ENCODE measurements around the gene FOXG1.
A peak's percentile ranks its signal among the peaks of the same experiment; 100 is the strongest.

Gene FOXG1

DNA sequence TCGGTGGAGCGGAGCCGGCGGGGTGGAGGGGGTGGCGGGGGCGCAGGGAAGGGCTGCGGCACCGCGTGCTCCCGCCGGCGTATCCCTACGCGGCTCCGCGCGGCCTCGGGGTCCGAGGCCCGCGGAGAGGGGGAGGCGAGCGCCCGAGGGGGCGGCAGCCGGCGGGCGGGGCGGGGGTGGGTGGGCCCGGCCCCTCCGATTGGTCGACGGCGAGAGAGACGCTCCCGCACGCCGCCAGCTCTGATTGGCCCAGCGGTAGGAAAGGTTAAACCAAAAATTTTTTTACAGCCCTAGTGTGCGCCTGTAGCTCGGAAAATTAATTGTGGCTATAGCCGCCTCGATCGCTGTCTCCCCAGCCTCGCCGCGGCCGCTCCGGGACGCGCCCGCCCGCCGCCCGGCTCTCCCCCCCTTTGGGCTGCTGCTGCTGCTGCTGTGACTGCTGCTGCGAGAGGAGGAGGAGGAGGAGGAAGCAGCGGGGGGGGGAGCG lies at the start of gene FOXG1:
Gene FOXG1, plus strand, starts transcription at position 319 of the 487 bp plus-strand sequence. CDS start 493 bp downstream, outside the sequence.
- DNase-seq = peak; percentile 94

DNA sequence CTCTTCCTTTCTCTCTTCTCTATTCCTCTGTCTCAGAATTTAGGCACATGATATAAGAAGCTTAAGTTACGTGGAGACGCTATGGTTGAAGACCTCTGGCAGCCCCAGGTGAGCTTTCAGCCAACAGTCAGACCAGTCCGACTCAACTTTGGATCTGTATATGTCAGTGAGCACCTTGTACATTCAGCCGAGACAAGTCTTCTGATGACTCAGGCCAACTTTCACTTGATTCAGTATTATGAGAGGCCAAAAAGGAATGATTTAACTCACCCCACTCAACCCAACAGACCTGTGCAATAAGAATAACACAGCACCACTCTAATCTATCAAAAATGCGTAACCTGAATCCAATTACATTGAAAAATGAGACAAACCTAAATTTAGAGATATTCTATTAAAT lies 47.5 kb upstream of the FOXG1 start:
- DNase-seq = no peak

DNA sequence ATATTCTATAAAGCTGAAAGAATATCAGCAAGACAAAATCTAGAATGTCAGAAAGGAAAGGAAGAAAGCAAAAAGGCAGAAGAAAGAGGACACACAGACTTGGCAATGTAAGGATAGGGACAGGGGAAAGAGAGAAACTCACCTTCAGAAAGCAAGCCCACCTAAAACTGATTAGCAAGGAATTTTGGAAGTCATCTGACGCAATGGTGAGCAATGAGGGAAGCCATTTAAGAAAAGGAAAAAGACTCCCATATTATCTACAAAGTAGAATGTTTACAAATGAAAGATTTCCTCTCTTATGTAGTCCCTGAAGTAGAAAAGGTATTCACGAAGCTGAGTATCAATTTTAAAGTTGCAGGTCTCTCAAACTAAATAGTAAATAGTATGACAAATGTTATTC lies 35.2 kb upstream of the FOXG1 start:
- no peak for DNase-seq

DNA sequence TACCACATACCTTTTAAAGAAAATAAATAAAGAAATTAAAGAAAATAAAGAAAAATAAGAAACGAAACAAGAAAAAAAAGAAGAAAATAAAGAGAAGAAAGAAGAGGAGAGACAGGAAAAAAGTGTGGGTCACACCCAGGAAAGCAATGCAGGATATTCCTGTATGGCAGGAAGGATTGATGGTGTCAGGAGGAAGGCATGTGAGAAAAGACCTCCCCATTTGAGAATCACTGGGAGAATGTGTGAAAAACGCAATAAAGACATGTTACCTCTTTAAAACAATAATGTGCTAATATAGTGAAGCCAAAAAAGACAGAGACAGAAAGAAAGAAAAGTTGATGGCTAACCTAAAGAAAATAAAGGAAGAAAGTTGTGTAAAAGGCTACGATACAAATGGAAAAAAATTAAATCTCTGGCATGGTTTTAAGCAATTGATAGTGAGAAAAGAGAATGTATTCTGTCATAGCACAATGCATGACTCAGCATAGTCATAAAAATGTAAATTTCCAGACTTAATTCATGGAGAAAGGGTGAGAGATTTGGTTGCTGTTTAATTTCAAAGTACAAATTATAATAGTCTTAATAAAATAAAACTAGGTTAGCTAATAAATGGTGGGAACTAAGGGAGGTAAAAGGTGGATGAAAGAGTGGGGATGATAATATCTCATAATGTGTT lies 24.3 kb upstream of the FOXG1 start:
- no peak for DNase-seq

DNA sequence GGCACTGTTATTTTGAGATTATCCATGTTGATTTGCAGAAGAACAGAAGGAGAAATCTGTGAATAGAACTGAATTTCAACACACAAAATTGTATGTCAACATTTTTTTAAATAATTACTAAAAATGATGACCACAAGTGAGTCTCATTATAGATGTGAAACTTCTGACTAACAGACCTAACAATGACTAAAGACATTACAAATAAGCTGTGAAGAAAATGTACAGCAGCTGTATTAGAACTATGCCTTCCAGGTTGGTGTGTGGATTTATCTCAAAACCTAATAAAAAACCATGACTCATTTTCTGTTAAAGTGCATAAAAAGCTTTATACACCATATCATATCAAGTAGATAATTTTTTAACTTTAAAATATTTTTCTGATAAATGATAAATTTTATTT lies 22.5 kb upstream of the FOXG1 start:
- DNase-seq = no peak

DNA sequence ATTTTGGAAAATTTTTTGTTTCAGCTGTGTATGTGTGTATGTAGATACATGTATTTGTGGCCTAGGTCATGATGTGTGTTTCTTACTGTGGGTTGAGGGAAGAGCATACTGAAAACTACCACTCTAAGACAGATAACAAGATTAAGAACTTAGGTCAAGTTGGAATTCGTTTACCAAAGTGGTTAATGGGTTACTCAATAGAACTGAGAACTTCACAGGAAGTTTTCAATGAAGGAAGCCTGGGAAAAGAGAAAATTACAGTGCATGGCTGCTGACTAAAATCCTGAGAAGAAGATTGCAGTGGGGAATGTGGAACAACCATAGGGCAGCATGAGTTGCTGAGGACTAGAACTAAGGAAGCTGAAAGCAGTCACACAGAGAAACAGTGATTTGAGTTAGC lies 21.4 kb upstream of the FOXG1 start:
- DNase-seq = no peak

DNA sequence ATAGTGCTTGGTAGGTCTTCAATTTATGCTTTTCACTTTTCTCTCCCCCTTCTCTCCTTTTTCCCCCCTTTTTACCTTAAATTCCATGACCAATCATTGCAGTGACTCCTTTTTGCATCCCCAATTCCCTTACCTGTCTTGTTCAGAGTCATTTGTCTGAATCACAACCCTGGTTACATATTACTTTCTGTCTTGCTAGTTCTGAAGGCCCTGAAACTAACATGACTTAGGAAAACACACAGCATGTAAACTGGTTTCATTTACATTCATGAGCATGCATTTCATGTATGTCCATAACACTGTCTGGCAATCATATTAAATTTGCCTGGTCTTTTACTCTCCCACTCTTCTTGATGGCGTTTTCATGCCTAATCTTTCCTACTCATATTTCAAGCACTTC lies 20.3 kb upstream of the FOXG1 start:
- no peak for DNase-seq

DNA sequence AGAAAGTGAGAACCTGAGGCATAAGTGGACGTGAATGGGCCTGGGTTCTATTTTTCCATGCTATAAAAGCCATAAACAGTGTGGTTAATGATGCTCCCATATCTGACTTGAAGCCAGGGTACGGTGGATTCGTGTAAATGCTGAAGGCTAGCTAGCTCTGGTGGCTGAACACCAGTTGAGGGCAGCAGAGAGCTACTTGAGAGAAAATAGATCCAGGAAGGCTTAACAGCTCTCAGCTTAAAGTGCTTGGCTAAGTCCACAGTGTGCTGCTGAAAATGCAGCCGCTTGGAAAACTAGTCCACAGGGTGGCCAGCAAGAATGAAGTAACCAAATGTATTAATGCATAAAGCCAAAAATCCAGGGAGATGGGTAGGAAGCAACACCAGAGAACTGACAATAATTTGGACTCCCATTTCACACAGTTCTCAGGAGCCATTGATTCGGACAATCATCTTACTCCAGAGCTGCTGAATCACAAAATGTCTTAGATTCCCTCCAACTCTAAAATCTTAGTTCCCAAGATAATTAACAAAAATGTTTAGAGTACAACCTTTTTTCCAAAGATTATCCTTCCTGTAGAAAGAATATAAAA lies 15.0 kb upstream of the FOXG1 start:
- DNase-seq = peak; percentile 25

DNA sequence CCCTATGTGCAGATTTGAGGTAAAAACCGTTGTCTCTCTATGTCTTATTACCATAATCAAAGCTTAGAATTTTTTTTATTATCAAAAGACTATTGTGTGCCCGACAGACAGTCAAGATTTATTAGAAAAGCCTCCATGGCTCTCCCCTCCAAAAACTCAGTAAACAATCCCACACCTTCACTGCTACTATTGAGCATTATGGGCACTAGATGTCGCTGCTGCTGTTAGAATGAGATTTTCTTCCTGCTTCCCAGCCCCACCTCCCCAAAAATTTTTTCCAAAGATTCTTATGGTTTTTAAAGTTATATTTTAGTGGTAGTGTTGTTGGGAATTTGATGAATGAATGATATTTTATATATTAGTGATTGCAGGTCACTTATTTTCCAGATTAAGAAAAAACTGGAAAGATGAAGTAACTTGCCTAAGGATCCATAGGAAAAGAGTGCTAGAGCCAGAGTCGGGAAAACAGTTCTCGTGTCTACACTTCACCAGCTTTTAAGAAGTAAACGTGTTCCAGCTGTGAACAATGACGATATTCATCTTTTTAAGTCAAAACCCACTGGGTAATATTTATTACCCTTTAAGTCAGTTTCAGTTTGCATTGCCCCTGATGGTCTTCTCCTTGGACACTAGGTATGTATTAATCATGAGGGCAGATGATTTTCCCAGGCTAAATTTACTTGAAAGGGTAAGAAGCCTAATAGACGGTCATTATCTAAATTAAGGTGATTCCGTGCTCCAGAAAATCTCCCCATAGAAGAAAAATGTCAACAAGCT lies 12.2 kb upstream of the FOXG1 start:
- DNase-seq = peak; percentile 47

DNA sequence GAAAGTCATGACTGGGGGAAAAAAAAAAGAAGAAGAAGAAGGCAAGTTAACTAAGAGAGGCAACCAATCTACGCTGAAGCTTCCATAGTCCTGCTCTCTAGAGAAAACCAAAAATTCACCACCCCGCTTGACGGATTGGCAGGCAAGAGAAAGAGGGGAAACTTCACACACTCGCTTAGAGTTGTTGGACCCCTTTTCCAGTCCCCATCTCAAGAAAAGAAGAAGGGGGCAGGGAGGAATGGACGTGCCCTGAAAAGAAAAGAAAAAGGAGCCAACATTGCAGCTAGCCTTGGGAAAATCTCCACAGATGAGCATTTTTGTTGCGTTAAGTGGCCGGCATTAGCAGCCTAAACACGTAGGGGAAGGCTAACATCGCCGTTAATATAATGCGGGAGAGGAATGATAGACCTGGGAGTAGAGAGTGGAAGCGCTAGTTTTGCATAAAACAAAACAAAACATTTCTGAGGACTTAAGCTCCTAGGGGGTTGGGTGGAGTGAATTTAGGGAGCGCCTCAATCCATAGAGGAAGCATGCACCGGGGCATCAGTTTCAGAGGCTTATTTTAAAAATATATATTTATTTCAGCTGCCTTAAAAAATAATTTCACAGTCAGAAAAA lies 11.3 kb upstream of the FOXG1 start:
- no peak for DNase-seq

DNA sequence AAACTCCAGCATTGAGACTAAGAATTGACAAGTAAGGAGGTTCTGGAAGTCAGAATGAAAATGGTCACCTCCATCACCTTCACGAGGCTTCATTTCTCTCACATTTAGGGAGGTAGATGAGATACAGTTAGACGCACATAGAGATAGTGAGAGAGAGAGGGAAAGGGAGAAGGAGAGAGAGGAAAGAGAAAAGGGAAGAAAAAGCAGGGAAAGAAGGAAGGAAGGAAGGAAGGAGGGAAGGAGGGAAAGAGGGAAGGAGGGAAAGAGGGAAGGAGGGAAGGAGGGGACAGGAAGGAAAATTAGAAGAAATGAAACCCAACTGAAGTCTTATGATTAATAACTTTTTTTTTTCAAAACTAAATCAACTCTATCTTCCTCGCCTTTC lies 10.7 kb upstream of the FOXG1 start:
- DNase-seq = no peak

DNA sequence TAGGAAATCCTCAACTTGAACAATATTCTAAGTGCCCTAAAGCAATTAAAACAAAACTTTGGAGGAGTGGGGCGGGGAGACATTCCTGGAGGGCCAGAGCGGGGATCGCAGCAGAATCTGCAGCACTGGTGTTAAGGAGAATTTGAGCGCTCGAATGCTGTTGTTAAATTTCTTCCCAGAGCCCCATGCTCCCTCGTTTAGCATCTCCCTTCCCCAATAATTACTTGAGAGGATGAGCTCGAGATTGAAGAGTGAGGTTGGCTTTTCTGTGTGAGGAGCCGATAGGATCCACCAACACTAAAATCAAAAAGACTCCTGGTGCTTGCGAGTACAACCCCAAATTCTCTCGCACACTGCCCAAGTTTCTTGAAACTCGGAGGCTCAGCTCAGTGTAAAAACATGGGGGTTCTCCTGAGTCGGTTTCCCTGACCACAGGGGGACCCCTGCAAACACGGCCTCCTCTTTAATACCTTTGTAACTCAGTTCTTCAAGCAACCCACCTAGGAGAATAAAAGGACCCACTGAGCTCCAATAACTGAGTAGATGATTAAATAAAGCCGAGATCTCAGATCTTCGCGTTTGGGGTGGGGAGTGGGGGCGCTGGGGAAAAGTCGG lies 10.2 kb upstream of the FOXG1 start:
- DNase-seq = no peak

DNA sequence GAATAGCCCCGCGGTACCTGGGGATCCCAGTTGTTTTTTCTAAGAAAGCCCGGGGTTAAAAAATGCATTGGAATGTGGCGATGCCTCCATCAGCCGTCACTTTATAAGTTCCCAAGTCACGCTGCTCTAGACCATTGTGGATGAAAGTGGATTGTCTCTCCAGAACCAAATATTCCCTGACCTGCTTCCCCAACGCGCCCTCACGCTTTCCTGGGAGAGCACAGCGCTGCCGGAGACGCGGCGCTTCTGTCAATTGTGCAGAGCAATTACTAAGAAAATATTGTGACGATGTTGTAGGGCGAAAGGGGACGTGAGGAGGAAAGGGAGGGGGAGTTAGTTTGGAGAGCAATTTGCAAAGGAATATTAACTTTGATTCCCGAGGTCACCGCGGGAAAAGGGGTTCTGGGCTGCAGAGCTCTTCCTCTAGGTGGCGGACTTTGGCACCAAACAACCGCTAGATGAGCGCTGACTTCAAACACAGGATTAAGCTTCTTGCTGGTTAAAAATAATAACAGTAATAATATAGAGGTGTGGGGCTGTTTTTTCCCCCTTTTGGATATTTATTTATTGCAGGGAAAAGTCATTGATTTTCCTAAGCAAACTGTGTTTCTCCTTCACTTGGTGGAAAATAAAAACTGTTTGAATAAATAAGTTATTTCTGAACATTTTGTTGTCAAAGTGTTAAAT lies 9.6 kb upstream of the FOXG1 start:
- no peak for DNase-seq

DNA sequence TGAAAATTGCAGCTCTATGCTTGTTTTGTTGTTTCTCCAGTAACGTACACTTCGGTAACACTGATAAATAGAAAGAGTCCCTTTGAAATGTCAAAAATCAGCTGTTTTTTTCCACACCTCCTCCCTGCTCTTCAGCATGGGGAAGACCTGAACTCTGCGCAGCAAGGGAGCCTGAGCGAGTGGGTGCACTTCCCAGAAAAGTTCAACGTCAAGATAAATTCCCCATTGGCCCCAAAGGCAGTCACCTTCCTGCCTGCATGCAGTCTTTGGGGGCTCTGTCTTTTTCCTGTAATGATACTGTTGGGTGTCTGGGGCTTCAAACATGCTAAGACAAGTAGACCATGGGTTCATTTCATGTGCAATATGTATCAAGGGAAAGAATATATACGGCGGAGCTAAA lies 8.8 kb upstream of the FOXG1 start:
- no peak for DNase-seq

DNA sequence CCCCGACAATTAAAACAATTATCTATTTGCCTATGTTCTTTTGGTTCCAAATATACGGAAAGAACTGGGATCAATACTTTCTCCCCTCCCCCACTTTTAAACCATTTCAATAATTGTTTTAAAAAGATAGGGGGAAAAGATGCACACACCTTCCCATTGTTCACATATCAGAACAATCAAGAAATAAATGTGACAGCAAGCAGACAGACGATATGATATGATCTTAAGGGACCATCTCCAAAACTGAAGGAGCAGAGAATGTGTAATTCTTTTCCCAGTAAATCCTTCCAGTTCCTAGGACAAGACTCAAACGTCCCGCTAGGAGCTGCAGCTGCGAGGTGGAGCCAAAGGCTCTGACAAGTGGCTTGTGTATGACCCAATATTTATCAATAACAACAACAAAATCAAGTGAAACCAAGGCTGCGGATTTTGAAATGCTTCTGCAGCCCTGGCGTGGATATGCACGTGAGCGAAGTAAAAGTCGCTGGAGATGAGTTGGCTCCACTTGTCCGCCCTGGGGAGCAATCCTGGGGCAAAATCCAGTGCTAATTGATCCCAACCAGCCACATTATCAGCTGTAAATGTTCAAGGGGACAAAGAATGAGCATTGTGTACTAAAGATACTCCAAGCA lies 8.2 kb upstream of the FOXG1 start:
- DNase-seq = no peak

DNA sequence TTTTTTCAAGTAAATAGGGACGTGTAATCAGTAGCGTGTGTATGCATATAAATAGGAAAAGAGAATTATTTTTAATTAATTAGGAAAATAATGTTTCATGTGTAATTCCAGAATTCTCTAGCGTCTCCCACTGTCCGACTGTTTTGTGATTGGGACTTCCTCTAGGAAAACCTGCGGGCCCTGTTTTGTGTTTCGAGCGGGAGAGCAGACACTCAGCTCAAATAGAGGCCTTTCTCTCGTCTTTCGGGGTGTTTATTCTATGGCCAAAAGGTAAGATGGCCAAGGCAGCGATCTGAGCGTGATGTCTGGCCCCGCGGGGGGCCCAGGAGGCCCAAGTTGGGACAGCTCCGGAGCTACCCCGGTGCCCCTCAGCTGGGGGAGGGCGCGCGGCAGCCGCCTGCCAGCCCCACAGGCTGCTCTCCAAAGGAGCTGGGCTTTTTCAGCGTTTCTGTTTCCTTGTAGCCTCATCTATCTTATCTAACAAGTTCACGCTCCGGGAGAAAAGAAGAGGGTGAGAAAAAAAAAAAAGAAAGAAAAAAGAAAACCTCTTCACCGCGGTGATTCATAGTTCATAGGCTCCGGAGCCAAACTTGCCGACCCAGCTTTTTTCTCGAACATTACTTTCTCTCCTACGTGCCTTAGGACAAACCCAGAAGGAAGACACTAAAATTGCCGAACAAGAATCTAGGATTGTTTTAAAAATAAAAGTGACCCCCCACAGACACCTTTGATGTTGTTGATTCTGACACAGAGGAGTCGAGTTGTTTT lies 7.5 kb upstream of the FOXG1 start:
- DNase-seq = no peak

DNA sequence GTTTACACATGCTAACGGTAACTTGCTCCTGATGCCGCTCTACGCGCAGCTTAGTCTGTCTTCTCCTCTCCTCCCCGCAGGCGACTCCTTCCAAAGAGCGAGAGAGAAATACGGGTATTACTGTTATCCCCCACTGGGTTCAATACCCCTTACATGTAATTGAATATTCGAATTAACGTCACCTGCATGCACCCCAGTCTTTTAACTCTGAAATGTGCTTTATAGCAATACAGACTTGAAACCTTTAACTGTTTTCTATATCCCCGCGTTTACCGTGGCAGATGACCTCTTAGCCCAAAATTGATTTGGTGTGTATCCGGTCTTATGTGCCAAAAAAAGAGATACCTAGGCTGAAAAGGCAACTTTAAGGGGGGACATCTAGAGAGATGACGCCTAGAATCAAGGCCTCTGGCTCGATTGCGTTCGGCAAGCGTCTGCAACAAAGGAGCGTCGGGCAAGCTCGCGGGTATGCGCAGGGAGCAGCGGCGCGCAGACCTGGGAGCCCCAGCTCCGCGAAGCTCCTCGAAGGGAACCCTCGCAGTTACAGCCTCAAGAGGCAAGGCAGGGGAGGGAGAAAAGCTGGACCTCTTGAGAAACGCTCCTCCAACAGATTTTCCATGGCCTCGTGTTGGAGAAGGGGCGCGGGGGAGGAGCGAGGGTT lies 6.8 kb upstream of the FOXG1 start:
- DNase-seq = no peak

DNA sequence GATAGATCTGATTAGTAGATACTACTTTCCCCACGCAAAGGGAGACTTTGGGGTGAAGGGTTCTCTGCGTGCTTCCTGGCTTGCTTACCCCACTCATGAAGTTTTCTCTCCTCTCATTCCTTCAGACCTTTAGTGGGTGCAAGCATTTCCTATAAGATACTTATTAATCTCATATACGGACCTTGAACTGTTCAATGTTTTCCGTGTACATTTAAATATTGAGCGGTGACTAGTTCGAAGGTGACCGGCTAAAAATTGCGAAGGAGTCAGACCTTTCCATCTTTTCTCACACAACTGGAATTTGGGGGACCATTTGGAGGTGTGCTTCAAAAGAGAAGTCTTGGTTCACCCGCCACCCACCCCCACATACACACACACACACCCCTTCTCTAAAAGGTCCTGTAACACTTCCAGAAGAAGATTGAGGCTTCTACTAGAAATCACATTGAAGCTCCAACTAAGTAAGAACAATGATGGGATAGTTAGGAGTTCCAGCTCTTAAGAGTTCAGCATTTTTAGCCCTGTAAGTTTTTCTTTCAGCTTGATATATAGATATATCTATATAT lies 6.1 kb upstream of the FOXG1 start:
- no peak for DNase-seq

DNA sequence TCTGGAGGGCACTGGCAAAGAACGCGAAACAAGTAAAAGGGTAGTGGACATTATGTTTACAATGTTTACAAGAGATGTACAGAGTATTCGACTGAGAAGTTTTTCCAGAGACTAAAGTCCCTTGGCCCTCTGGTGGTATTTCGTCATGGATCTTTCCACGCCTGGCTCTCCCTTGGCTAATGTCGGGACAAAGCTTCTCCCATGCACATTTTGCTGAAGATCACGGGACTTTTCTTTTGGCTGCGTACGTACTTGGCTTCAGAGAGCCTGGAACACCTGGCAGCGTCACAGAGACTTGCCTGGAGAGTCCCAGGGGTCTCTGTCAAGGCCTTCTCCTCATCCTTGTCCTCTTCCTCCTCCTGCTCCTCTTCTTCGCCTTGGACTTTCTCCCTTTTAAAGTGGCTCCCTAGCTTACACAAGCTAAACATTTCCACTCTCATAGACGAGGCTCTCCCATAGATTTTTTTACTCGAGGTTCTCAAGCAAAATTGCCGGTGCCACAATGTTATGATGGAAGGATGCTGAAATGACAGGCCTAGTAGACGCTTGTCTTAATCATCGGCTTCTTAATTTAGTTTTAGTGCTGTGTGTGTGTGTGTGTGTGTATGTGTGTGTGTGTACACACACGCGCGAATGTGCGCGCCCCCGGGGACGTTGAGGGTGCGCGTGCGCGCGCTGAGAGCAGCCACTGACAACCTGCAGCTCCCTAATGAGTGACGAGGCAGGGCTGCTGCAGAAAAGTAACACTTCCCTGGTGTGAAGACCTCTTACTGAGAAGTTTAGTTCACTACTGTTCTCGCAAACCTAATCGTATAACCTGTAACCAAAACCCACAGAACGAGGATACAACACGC lies 4.9 kb upstream of the FOXG1 start:
- no peak for DNase-seq

Measured in NCI-H1105 (cell line).